ENCODE measurements around the gene MRPL21. TPM values are rescaled to one million over a fixed set of nuclear protein-coding genes. Genes with fewer than 3 reads are reported as not detected.

Gene MRPL21
- polyA plus RNA-seq, 1 donor, result 51.5 TPM

DNA sequence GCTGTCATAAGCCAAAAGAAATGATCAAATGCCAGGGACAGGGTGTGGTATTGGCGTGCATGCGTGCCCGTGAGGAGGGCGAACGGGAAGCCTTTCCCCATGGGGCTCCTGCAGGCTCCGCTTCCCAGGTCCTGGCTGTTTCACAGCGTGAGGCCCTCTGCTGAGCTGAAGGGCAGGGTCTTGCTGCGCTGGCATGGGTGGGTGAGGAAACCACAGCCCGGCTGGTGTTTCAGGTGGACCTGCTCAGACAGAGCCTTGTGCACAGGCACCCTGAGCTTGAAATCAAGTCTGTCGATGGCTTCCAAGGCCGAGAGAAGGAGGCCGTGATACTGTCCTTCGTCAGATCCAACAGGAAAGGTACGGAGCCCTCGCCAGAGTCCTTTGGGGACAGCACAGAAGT, 31.4 kb upstream of the MRPL21 start:
- no peak for DNase-seq (ENCODE audit: low read depth)

DNA sequence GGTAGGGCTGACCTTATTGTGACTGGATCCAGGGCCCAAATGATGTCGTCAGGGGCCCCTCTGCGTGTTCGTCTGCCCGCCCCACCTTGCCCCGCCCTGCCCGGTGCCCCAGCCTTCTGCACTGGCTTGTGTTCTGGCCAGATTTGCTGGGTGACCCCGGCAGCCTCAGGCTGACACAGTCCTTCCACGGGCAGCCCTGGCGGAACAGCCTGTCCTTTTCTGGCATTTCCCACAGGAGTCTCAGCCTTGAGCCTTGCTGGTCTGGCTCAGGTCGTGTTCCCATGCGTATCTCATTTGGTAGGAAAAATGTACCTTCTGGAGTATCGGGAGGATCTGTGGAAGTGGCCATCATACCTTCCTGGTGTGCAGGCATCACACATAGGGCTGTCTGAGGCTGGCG, 31.0 kb upstream of the MRPL21 start:
- no peak for DNase-seq (ENCODE audit: low read depth)

- DNase-seq (ENCODE audit: low read depth), result no peak
Measured at GRCh38 chr11:68934321-68934645, 30.7 kb upstream of the MRPL21 start.

DNA sequence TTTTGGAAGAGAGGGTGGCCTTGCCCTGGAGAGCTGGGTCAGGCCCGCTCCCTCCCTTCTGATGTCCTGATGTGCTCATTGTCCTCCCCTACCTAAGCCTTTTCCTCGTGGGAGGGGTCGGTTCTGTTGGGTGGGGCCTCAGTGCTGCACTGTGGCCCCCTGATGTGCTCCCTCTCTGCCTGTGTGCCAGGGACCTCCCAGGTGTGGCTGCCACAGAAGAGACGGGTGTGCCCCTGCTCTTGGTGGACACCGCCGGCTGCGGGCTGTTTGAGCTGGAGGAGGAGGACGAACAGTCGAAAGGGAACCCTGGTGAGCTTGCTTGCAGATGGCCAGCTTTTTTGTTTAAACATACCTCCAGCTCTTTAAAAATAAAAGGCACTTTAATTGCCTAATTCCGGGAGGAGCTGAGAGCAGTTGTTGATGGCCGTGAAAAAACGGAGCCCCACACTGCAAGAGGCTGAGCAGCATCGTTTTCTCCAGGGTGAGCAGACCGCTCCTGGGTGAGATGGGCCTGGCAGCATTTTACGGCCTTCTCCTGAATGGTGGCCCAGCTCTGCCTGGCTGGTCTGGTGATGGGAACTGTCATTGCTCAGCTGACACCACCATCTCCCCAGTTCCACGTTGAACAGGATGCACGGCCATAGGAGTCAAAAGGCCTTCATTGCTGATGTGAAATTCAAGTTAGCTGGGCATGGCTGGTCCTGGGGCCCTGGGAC, 30.1 kb upstream of the MRPL21 start:
- no peak for DNase-seq (ENCODE audit: low read depth)

DNA sequence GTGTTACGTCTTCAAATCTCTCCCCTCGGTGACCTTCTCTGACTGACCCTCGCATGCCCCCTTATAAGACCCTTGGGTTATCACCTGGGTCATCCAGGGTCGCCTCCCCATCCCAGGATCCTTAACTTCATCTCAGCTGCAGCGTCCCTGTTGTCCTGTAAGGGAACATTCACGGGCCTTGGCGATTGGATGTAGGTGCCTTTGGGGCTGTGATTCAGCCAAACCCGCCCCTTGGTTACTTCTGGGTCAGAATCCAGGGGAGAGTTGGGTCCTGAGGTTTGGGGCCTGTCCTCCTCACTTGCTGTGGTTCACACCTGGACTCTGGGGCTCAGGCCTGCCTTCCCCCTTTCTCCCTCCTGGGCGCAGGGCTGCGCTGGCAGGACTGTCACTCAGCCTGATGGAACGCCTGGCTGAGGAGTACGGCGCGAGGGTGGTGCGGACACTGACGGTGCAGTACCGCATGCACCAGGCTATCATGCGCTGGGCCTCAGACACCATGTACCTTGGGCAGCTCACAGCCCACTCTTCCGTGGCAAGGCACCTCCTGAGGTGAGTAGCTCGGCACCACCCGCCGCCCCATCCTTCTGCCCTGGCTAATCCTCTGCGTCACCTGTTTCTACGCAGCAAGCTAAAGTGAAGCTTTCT, 29.4 kb upstream of the MRPL21 start:
- no peak for DNase-seq (ENCODE audit: low read depth)

GRCh38 chr11:68932358-68932757, 28.7 kb upstream of the MRPL21 start:
- no peak for DNase-seq (ENCODE audit: low read depth)

DNA sequence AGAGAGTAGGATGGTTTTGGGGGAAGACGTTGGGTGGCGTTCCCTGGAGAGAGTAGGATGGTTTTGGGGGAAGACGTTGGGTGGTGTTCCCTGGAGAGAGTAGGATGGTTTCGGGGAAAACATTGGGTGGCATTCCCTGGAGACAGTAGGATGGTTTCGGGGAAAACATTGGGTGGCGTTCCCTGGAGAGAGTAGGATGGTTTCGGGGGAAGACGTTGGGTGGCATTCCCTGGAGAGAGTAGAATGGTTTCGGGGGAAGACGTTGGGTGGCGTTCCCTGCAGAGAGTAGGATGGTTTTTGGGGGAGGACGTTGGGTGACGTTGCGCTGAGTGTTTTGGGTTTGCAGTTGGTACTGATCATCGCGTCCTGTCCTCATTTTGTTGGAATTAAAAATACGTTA, 28.3 kb upstream of the MRPL21 start:
- no peak for DNase-seq (ENCODE audit: low read depth)

GRCh38 chr11:68930991-68931855, 27.6 kb upstream of the MRPL21 start:
- no peak for DNase-seq (ENCODE audit: low read depth)

DNA sequence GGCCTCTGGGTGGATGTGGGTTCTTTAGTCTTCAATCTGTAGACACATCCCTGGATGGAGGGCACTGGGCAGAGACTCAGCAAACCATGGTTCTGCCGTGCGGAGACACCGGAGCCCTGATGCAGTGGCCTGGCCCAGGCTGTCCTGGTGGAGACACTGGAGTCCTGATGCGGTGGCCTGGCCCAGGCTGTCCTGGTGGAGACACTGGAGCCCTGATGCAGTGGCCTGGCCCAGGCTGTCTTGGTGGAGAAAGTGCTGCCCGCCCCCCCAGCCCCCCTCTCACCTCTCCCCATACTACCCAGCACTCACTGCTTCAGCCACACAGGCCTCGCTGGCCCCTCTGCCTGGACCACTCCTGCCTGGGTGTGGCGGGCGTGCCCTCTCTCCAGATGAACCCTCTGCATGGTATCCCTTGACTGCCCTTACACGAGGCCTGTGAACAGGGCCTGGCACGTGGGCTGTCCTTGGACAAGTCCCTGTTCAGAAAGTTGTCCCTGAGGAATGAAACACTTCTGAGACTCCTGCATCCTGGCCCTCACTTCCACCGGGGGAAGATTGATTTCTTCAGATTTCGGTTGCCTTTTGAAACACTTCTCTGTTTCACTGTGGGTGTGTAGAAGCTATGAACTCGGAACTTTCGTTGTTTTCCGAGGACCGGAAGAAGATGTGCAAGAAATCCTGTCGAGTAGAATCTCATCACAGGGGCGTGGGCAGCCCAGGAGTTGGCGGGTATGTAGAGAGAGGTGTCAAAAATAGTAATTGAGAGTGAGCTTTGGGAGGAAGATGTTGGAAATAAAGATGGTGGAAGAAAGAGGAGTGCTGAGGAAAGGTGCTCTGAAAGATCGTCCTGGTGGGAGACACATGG, 26.3 kb upstream of the MRPL21 start:
- DNase-seq (ENCODE audit: low read depth), result no peak

GRCh38 chr11:68929135-68929534, 25.5 kb upstream of the MRPL21 start:
- no peak for DNase-seq (ENCODE audit: low read depth)

- no peak for DNase-seq (ENCODE audit: low read depth)
Measured at GRCh38 chr11:68928136-68928880, 24.7 kb upstream of the MRPL21 start.

DNA sequence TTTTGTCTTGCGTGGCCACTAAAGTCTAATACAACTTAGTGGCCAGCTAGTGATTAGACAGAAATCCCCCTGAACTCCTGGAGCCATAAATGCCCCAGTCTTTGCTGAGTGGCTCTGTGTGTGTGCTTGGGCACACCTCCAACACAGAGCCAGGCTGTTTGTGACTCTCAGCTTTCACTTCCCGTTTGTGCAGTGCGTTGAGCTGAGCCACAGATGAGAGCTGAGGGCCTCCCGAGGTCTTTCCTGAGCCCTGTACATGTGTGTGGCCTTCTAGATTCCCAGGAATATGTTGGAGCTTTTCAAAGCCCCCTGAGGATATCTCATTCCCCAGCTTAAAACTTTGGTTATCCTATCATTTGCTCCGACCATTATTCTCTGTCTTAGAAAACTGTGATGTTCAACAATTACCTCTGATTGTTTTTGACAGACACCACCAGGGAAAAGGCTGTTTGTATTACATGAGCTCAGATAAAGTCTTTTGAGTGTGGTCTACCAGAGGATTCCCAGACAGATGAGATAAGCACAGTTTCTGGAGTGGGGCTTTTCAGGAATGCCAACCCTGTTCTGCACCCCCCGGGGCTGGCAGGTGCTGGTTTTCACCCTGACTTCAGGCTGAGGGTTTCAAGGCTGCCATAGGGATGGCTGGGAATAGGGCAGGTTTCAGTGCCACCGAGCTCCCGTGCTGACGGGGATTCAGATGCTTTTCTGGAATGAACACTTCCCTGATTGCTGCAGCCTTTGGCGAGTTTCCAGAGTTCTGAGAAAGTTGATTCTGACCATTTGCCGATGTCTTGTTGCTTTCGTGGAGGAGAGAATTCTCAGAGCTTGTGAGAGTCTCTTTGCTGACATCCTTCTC, 23.9 kb upstream of the MRPL21 start:
- no peak for DNase-seq (ENCODE audit: low read depth)

DNA sequence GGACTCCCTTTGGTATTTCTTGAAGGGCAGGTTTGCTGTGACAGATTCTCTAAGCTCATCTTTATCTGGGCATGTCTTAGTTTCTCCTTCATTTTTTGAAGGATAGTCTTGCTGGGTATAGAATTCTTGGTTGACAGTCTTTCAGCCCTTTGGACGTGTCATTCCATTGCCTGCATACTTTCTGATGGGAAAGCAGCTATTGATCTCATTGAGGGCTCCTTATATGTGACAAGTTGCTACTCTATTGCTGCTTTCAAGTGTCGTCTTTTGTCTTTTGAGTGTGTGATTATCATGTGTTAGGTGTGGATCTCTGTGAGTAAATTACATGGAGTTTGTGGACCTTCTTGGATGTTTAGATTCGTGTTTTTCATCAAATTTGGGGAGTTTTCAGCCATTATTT, 22.0 kb upstream of the MRPL21 start:
- DNase-seq (ENCODE audit: low read depth), result no peak

DNA sequence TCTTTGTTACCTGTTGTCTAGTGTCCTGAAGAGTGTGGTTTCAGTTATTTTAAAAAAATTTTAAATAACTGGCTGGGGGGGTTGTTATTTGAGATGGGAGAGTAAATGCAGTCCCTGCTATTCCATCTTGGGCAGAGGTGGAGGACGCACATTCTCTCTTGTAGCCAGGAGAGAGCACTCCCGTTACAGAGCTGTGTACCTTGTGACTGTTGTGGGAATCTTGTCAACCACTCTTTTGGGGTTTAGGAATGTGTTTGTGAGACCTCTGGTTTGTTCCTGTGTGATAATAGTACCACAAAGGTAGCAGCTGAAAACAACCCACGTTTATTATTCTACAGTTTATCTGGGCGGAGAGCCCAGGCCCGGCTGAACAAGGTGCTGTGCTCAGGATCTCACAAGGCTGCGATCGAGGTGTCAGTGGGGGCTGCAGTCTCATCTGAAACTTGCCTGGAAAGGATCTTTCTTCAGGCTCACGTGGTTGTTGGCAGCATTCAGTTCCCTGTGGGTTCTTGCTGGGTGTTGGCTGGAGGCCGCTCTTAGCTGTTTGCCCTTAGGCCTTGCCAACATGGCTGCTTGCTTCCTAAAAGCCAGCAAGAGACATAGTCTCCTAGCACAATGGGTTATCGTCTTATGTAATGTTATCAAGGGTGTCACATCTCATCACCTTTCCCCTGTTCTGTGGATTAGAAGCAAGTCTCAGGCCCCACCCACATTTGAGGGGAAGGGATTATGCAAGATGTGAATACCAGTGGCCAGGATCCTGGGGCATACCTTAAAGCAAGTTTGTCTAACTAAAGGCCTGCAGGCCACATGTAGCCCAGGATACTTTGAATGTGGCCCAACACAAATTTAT, 20.7 kb upstream of the MRPL21 start:
- no peak for DNase-seq (ENCODE audit: low read depth)

DNA sequence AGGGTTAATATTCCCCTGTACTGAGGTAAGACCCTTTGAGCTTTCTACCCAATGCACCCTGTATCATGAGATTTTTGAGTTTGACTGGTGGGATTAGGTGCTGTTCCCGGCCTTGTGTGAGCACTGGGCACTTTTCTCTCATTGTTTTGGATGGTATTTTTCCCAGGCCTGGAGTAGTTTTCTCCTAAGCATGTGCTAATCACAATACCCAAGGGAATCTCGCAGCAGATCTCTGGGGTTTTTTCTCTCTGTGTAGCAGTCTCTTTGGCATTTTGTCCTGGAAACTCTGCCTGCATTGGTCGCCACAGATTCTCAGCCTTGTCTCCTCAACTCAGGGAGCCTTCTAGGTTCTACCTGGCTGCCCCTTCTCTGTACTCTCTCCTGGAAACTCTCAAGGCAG, 20.0 kb upstream of the MRPL21 start:
- no peak for DNase-seq (ENCODE audit: low read depth)

GRCh38 chr11:68916439-68916838, 12.8 kb upstream of the MRPL21 start:
- DNase-seq (ENCODE audit: low read depth), result no peak

GRCh38 chr11:68914761-68915160, 11.1 kb upstream of the MRPL21 start:
- no peak for DNase-seq (ENCODE audit: low read depth)

DNA sequence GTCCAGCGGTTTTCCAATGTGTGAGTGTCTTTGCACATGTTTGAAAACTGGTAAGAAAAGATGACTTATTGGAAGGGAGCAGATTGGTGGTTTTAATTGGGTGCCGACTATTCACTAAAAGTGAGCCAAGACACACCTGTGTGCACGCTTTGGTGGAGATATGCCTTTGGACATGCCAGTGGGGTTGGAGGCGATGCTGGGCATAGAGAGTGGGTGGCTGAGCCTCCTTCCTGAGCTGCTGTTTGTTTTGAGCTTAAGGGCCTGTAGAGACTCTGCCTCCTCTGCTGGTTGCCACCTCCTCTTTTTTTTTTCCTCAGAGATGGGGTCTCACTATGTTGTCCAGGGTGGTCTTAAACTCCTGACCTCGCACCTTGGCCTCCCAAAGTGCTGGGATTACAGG, 9.6 kb upstream of the MRPL21 start:
- no peak for DNase-seq (ENCODE audit: low read depth)

GRCh38 chr11:68912254-68912653, 8.6 kb upstream of the MRPL21 start:
- DNase-seq (ENCODE audit: low read depth), result no peak
